Glutamatergic neuron (in vitro differentiated cells): Measurements from ENCODE around the gene FARP1. TPM values are rescaled to one million over a fixed set of nuclear protein-coding genes. Genes with fewer than 3 reads are reported as not detected.

Source experiments
- DNase-seq: peaks from one replicate; pipeline ENCODE4 v3.0.0; 2022
- H3K27ac Mint-ChIP-seq: one replicate; pipeline ENCODE4 v1.8.0; 2020; ENCODE audit warnings: mild to moderate bottlenecking, mixed read lengths, inconsistent platforms; ENCODE audit not compliant: unreplicated experiment
- H3K27me3 Mint-ChIP-seq: one replicate; pipeline ENCODE4 v1.8.0; 2020; ENCODE audit warnings: mild to moderate bottlenecking, moderate library complexity, mixed read lengths, inconsistent platforms; ENCODE audit not compliant: unreplicated experiment
- H3K36me3 Mint-ChIP-seq: one replicate; pipeline ENCODE4 v1.8.0; 2020; ENCODE audit warnings: mild to moderate bottlenecking, mixed read lengths, inconsistent platforms; ENCODE audit not compliant: unreplicated experiment
- H3K4me1 Mint-ChIP-seq: one replicate; pipeline ENCODE4 v1.8.0; 2020; ENCODE audit warnings: mild to moderate bottlenecking, low read depth, mixed read lengths, inconsistent platforms; ENCODE audit not compliant: unreplicated experiment
- H3K4me3 Mint-ChIP-seq: one replicate; pipeline ENCODE4 v1.8.0; 2020; ENCODE audit warnings: mild to moderate bottlenecking, mixed read lengths, inconsistent platforms; ENCODE audit not compliant: unreplicated experiment
- H3K9me3 Mint-ChIP-seq: one replicate; pipeline ENCODE4 v1.8.0; 2020; ENCODE audit warnings: mild to moderate bottlenecking, moderate library complexity, mixed read lengths, inconsistent platforms; ENCODE audit not compliant: unreplicated experiment
- CTCF ChIP-seq: fragments of 200-600 bp; sonication (generic); IDR thresholded peaks from one replicate; pipeline ENCODE4 v1.5.0; 2021; ENCODE audit not compliant: partially characterized antibody, unreplicated experiment
- total RNA-seq: library from RNA; stranded (reverse); fragmentation: NEBNext Ultra II Directional; extraction: Animal tissue kit (Norgen Biotek cat#: 25700); gene quantifications from one replicate; pipeline ENCODE4 v1.2.1, GENCODE V29; 2021; ENCODE audit not compliant: unreplicated experiment

Gene FARP1
- total RNA-seq, 1 donor from 2014 or later, result 233 TPM

DNA sequence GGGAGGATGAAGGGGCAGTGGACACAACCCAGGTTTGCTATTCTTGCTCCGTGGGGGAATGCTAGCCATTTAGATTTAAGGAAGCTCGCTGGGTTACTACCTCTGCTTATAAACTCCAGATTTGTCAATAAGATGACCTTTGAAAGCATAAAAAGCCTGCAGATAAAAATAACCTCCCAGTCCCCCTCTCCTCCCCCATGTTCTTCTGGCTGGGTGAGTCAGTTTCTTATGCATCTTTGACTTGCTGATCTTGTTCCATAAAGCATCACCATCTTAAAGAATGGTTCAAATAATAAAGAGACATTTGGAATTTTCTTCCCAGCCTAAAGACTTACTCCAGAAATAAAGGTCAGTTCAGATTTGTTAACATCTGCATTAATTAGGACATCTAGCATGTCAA lies 152.5 kb downstream of the FARP1 start:
- peaks cover 51% of the 10 kb centered on the region for H3K4me1 Mint-ChIP-seq
- H3K4me3 Mint-ChIP-seq, result no peak overlapping the region
- no peak for DNase-seq
- H3K27me3 Mint-ChIP-seq, result peaks cover 2% of the 10 kb centered on the region
- no peak overlapping the region for H3K27ac Mint-ChIP-seq
- H3K9me3 Mint-ChIP-seq, result peaks cover 11% of the 10 kb centered on the region
- no peak for TF ChIP-seq CTCF
- no peaks in the 10 kb centered on the region for H3K36me3 Mint-ChIP-seq

GRCh38 chr13:98297051-98297450 lies 154.2 kb downstream of the FARP1 start:
- no peak for TF ChIP-seq CTCF
- Mint-ChIP-seq H3K27ac (peak overlapping the region; percentile 7), H3K9me3 (peaks cover 3% of the 10 kb centered on the region), H3K4me1 (peaks cover 48% of the 10 kb centered on the region), H3K36me3 (no peaks in the 10 kb centered on the region), H3K27me3 (peaks cover 2% of the 10 kb centered on the region), H3K4me3 (no peak overlapping the region)
- DNase-seq, result peak; percentile 39

DNA sequence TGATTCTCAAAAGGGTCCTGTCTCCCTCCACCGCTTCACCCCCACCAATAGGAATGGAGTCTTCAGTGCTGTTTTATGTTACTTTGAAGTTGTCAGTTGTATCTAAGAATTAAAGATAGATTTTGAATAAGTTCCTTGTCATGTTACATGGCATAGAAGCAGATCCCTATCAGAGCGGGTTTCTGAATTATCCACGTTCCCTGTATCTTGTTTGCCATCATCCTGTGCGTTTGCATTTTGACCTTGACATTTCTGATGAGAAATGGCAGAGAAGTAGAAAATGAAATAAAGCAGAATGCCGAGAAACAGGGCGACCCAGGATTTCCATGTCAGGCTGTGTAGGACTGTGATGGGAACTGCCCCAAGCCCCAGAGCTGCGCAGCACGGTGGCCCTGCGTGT lies 154.9 kb downstream of the FARP1 start:
- Mint-ChIP-seq H3K4me3 (peak overlapping the region; percentile 43), H3K9me3 (peaks cover 3% of the 10 kb centered on the region), H3K27me3 (peaks cover 2% of the 10 kb centered on the region), H3K27ac (peak overlapping the region; percentile 1), H3K36me3 (no peaks in the 10 kb centered on the region), H3K4me1 (peaks cover 50% of the 10 kb centered on the region)
- no peak for DNase-seq
- no peak for TF ChIP-seq CTCF

DNA sequence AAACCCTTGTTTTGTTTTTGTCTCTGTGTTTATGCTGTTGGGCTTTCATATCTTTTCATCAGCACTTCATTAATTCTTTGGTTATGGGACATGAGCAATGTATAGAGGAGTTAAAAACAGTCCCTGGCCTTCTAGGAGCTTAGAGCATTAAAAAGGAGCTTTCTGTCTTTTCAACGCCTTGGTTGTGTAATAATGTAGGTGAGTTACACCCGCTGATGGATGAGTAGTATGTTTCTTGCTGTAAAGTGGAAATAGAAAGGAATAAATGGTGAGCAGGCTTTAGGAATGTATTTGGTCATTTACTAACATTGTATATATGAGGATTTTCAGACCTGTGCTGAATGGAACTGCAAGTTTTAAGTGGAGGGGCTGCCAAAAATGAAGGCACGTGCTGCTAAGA lies 155.7 kb downstream of the FARP1 start:
- Mint-ChIP-seq H3K27ac (no peak overlapping the region), H3K4me1 (peaks cover 58% of the 10 kb centered on the region), H3K36me3 (no peaks in the 10 kb centered on the region), H3K4me3 (no peak overlapping the region), H3K9me3 (peaks cover 3% of the 10 kb centered on the region), H3K27me3 (peaks cover 2% of the 10 kb centered on the region)
- no peak for TF ChIP-seq CTCF
- no peak for DNase-seq

DNA sequence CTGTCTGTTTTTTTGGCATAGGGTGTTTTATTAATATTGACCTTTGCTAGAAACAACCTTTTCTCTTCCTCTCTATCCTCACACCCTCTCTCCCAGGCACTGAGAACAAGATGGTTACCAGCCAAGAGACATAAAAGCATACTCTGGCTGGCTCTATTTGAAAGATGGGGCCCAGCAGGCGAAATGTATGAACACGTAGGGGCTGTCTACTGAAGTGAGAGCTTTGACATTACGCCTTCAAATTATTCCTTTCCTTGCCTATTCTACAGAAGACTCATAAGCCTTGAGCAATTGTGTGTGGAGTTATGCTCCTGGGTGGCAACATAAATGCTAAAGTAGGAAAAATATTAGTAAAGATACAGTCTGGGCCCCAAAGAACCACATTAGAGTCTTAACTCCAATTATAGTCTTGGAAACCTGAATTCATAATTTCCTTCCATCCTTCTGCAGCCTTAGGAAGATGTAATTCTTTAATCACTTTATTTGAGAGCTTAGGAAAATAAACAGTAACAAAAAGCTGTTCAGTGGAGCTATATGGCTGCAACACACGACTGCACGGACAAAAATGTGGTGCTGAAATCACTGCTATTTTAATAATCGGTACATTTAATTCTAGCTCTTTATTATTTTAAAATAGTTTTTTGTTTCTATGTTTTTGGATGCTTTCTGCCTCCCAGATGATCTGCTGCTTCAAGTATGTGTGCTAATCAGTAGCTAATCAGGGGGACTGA lies 156.5 kb downstream of the FARP1 start:
- Mint-ChIP-seq H3K4me3 (no peak overlapping the region), H3K27me3 (peaks cover 2% of the 10 kb centered on the region), H3K27ac (peak overlapping the region; percentile 4), H3K9me3 (peaks cover 5% of the 10 kb centered on the region), H3K4me1 (peaks cover 65% of the 10 kb centered on the region), H3K36me3 (no peaks in the 10 kb centered on the region)
- DNase-seq, result no peak
- TF ChIP-seq CTCF, result no peak
